HepG2 (cell line): ENCODE results near the gene BCL2L1. TPM values are rescaled to one million over a fixed set of nuclear protein-coding genes. Genes with fewer than 3 reads are reported as not detected.

ENCODE experiments used
- AHR ChIP-seq: IDR thresholded peaks from 2 replicates; pipeline ENCODE4 v1.6.1; 2018; ENCODE audit warnings: missing genetic modification reagents, missing compliant biosample characterization
- FOXA3 ChIP-seq: IDR thresholded peaks from 2 replicates; pipeline ENCODE4 v1.6.1; 2016; ENCODE audit warnings: missing genetic modification reagents, missing compliant biosample characterization
- KAT2B ChIP-seq: fragments of 150-350 bp; IDR thresholded peaks from 2 replicates; pipeline ENCODE4 v1.6.1; 2014; ENCODE audit warnings: low read depth, low read length, borderline replicate concordance
- NFYC ChIP-seq: IDR thresholded peaks from 2 replicates; pipeline ENCODE4 v1.6.1; 2016; ENCODE audit warnings: missing genetic modification reagents, missing compliant biosample characterization
- ONECUT2 ChIP-seq: sonication (generic); formaldehyde crosslinking; IDR thresholded peaks from 2 replicates; pipeline ENCODE4 v1.4.0; 2020; ENCODE audit warnings: missing genetic modification reagents
- PAF1 ChIP-seq: IDR thresholded peaks from 2 replicates; pipeline ENCODE4 v1.6.1; 2016; ENCODE audit warnings: missing genetic modification reagents, missing compliant biosample characterization
- TGIF2 ChIP-seq: IDR thresholded peaks from 2 replicates; pipeline ENCODE4 v1.6.1; 2016; ENCODE audit warnings: control low read depth, missing compliant biosample characterization
- YEATS2 ChIP-seq: sonication (generic); formaldehyde crosslinking; IDR thresholded peaks from 2 replicates; pipeline ENCODE4 v1.4.0; 2020; ENCODE audit warnings: missing genetic modification reagents, borderline replicate concordance
- ZBTB7A ChIP-seq: sonication (generic); formaldehyde crosslinking; IDR thresholded peaks from 2 replicates; pipeline ENCODE4 v1.8.0; 2022; ENCODE audit warnings: mild to moderate bottlenecking, missing genetic modification reagents
- ZFP90 ChIP-seq: sonication (generic); formaldehyde crosslinking; IDR thresholded peaks from 2 replicates; pipeline ENCODE4 v1.8.0; 2022; ENCODE audit warnings: missing genetic modification reagents, mild to moderate bottlenecking, inconsistent platforms, borderline replicate concordance
- ZKSCAN1 ChIP-seq: fragments of 150-350 bp; IDR thresholded peaks from 2 replicates; pipeline ENCODE4 v1.6.1; 2014; ENCODE audit warnings: low read length
- ZNF274 ChIP-seq: sonication (generic); formaldehyde crosslinking; IDR thresholded peaks from 2 replicates; pipeline ENCODE4 v1.5.1; 2020; ENCODE audit warnings: mild to moderate bottlenecking, missing genetic modification reagents
- ZNF552 ChIP-seq: sonication (generic); formaldehyde crosslinking; IDR thresholded peaks from 2 replicates; pipeline ENCODE4 v1.9.0; 2022; ENCODE audit warnings: missing genetic modification reagents, mild to moderate bottlenecking, borderline replicate concordance
- ZNF615 ChIP-seq: sonication (generic); formaldehyde crosslinking; IDR thresholded peaks from 2 replicates; pipeline ENCODE4 v1.5.0; 2020; ENCODE audit warnings: mild to moderate bottlenecking, missing genetic modification reagents, borderline replicate concordance
- ZSCAN31 ChIP-seq: sonication (generic); formaldehyde crosslinking; IDR thresholded peaks from 2 replicates; pipeline ENCODE4 v1.5.0; 2020; ENCODE audit warnings: low read depth, mild to moderate bottlenecking, missing genetic modification reagents
- polyA plus RNA-seq, 8 experiments: library from polyadenylated mRNA; depleted of rRNA in 3 of 8; stranded (reverse) in 7 of 8; unstranded in 1 of 8; fragments of >200 nt; fragmentation: Illumina TruSeq in 4 of 8; extraction: Trizol in 4 of 8; gene quantifications; 2 replicates each; pipeline versions ENCODE4 v1.2.1 to v1.2.3, GENCODE V29; 2011 to 2016; ENCODE audit warnings: low read depth in 4 of 8, missing spikeins in 1 of 8, mixed read lengths in 1 of 8; ENCODE audit not compliant: insufficient read depth in 1 of 8
- total RNA-seq, 5 experiments: library from RNA; depleted of rRNA; stranded (reverse); fragments of >200 nt; fragmentation: Illumina TruSeq; extraction: Trizol; gene quantifications; 2 replicates each; pipeline ENCODE4 v1.2.3, GENCODE V29; 2016; ENCODE audit warnings: low read depth in 1 of 5
- TF ChIP-seq, protein P1 (sequence below): sonication (generic); formaldehyde crosslinking; IDR thresholded peaks from 2 replicates; pipeline ENCODE4 v1.4.0; 2020; ENCODE audit warnings: mild to moderate bottlenecking, missing genetic modification reagents
- TF ChIP-seq, protein P2 (sequence below), 2 experiments: fragments of 450-650 bp in 1 of 2; sonication (generic) in 1 of 2; formaldehyde crosslinking; IDR thresholded peaks; 2 replicates each; pipeline versions ENCODE4 v1.5.0 to v1.8.0; 2020 to 2022; ENCODE audit warnings: mild to moderate bottlenecking in 1 of 2, missing genetic modification reagents in 1 of 2
- TF ChIP-seq, protein P3 (sequence below): sonication (generic); formaldehyde crosslinking; IDR thresholded peaks from 2 replicates; pipeline ENCODE4 v1.4.0; 2020; ENCODE audit warnings: missing genetic modification reagents, borderline replicate concordance
- TF ChIP-seq, protein P4 (sequence below): sonication (generic); formaldehyde crosslinking; IDR thresholded peaks from 2 replicates; pipeline ENCODE4 v1.8.0; 2022; ENCODE audit warnings: low read depth, missing genetic modification reagents

Gene BCL2L1
- total and polyA plus RNA-seq, 2 of the 13 experiments (the other 11 are each of a cell fraction or from before 2014, with no cell fraction given): 164 to 258 TPM

DNA sequence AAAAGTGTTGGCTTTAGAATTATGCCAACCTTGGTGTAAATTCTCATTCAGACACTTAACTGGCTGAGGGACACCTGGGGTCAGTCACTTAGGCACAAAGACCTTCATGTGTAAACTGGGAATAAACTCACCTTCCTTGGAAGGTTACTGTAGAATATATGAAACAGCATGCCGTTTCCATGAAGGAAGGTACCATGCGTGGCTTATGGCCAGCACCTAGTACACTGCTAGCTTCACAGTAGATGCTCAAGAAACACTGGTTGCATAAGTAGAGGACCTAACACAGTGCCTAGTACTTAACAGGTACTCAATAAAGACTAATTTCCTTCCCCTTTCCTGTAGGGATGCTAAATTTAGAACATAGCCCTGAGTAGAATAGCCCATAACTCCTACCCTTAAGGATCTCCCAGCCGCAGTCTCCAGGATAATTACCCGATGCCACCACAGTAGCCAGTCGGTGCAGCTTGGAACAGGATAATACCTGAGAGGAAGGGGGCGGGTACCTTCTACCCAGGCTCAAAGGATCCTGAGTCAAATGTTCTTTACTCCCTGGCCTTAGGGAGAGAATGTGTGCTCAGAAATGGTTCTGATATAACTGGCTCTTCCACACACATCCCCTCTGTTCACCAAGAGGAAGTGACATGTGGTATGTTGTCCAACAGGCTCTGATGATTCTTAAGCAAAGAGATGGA is 3.6 kb downstream of the BCL2L1 start (continued):
- TF ChIP-seq TGIF2 (CRISPR knock-in tag): peak; percentile 29; the same call in 1 of the 2 replicates
- no peak for TF ChIP-seq PAF1
- TF ChIP-seq AHR (CRISPR knock-in tag): no peak
- TF ChIP-seq, protein P1, sequence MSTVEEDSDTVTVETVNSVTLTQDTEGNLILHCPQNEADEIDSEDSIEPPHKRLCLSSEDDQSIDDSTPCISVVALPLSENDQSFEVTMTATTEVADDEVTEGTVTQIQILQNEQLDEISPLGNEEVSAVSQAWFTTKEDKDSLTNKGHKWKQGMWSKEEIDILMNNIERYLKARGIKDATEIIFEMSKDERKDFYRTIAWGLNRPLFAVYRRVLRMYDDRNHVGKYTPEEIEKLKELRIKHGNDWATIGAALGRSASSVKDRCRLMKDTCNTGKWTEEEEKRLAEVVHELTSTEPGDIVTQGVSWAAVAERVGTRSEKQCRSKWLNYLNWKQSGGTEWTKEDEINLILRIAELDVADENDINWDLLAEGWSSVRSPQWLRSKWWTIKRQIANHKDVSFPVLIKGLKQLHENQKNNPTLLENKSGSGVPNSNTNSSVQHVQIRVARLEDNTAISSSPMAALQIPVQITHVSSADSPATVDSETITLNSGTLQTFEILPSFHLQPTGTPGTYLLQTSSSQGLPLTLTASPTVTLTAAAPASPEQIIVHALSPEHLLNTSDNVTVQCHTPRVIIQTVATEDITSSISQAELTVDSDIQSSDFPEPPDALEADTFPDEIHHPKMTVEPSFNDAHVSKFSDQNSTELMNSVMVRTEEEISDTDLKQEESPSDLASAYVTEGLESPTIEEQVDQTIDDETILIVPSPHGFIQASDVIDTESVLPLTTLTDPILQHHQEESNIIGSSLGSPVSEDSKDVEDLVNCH: peak; percentile 79
- TF ChIP-seq, protein P2, sequence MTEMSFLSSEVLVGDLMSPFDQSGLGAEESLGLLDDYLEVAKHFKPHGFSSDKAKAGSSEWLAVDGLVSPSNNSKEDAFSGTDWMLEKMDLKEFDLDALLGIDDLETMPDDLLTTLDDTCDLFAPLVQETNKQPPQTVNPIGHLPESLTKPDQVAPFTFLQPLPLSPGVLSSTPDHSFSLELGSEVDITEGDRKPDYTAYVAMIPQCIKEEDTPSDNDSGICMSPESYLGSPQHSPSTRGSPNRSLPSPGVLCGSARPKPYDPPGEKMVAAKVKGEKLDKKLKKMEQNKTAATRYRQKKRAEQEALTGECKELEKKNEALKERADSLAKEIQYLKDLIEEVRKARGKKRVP (CRISPR knock-in tag; IDR thresholded peaks at IDR 0.05): 0 out of 4 replicates have a peak, but pooled peaks of 1 of the 2 experiments have one; percentile 34
- TF ChIP-seq KAT2B: no peak
- 0 out of 2 replicates have a peak, but pooled peaks have one; percentile 6 for TF ChIP-seq NFYC (CRISPR knock-in tag)
- TF ChIP-seq ZNF552 (CRISPR knock-in tag): no peak
- TF ChIP-seq ZFP90: 0 out of 2 replicates have a peak, but pooled peaks have one; percentile 13
- no peak for TF ChIP-seq ZKSCAN1
- TF ChIP-seq ZSCAN31: 0 out of 2 replicates have a peak, but pooled peaks have one; percentile 34
- TF ChIP-seq ZNF615 (CRISPR knock-in tag): no peak
- TF ChIP-seq ZNF274 (CRISPR knock-in tag): no peak
- TF ChIP-seq FOXA3 (CRISPR knock-in tag): 0 out of 2 replicates have a peak, but pooled peaks have one; percentile 4
- 0 out of 2 replicates have a peak, but pooled peaks have one; percentile 3 for TF ChIP-seq YEATS2
- TF ChIP-seq, protein P3, sequence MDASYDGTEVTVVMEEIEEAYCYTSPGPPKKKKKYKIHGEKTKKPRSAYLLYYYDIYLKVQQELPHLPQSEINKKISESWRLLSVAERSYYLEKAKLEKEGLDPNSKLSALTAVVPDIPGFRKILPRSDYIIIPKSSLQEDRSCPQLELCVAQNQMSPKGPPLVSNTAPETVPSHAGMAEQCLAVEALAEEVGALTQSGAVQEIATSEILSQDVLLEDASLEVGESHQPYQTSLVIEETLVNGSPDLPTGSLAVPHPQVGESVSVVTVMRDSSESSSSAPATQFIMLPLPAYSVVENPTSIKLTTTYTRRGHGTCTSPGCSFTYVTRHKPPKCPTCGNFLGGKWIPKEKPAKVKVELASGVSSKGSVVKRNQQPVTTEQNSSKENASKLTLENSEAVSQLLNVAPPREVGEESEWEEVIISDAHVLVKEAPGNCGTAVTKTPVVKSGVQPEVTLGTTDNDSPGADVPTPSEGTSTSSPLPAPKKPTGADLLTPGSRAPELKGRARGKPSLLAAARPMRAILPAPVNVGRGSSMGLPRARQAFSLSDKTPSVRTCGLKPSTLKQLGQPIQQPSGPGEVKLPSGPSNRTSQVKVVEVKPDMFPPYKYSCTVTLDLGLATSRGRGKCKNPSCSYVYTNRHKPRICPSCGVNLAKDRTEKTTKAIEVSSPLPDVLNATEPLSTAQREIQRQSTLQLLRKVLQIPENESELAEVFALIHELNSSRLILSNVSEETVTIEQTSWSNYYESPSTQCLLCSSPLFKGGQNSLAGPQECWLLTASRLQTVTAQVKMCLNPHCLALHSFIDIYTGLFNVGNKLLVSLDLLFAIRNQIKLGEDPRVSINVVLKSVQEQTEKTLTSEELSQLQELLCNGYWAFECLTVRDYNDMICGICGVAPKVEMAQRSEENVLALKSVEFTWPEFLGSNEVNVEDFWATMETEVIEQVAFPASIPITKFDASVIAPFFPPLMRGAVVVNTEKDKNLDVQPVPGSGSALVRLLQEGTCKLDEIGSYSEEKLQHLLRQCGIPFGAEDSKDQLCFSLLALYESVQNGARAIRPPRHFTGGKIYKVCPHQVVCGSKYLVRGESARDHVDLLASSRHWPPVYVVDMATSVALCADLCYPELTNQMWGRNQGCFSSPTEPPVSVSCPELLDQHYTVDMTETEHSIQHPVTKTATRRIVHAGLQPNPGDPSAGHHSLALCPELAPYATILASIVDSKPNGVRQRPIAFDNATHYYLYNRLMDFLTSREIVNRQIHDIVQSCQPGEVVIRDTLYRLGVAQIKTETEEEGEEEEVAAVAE (CRISPR knock-in tag): 0 out of 2 replicates have a peak, but pooled peaks have one; percentile 20
- 0 out of 2 replicates have a peak, but pooled peaks have one; percentile 28 for TF ChIP-seq ONECUT2 (CRISPR knock-in tag)
- TF ChIP-seq, protein P4, sequence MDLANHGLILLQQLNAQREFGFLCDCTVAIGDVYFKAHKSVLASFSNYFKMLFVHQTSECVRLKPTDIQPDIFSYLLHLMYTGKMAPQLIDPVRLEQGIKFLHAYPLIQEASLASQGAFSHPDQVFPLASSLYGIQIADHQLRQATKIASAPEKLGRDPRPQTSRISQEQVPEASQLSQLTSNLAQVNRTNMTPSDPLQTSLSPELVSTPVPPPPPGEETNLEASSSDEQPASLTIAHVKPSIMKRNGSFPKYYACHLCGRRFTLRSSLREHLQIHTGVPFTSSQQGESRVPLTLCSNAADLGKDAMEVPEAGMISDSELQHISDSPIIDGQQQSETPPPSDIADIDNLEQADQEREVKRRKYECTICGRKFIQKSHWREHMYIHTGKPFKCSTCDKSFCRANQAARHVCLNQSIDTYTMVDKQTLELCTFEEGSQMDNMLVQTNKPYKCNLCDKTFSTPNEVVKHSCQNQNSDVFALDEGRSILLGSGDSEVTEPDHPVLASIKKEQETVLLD (CRISPR knock-in tag): no peak
- 0 out of 2 replicates have a peak, but pooled peaks have one; percentile 45 for TF ChIP-seq ZBTB7A (CRISPR knock-in tag)
